Activated T-helper 1 cell treated with anti-CD3 and anti-CD28 coated beads, Interleukin-12 subunit alpha, Interleukin-12 subunit beta, Interleukin-2, Interleukin-4 antibody, amounts not matched to agents 30 ng/mL and 10 ng/mL and 1 ng/mL, durations not matched to agents 14 hours and 24 hours and 36 hours (primary cell): Measurements from ENCODE around the gene PRR15. TPM values are rescaled to one million over a fixed set of nuclear protein-coding genes. Genes with fewer than 3 reads are reported as not detected.

Experiments used
- total RNA-seq: library from RNA; stranded (reverse); gene quantifications from 2 replicates; pipeline ENCODE4 v1.2.3, GENCODE V29; 2022

PRR15 gene
- total RNA-seq, 1 donor from 2014 or later, result not detected

Other genes with a start within 250 kb of the PRR15 start
- gene WIPF3, start 242.7 kb downstream of the PRR15 start, total RNA-seq, result not detected in 2 replicates